Thyroid gland (tissue), 4 donors: ENCODE measurements around the gene PCCA.

Source experiments
- POLR2A ChIP-seq, 2 donors: fragments of 450-650 bp; IDR thresholded peaks; one replicate each; pipeline ENCODE4 v1.6.1; 2017; ENCODE audit warnings: antibody characterized with exemption in 2 of 2, mild to moderate bottlenecking in 2 of 2, moderate library complexity in 1 of 2
- TF ChIP-seq, protein P1 (sequence below), 6 experiments: fragments of 200-600 bp in 3 of 6; fragments of 450-650 bp in 3 of 6; sonication (generic) in 3 of 6; IDR thresholded peaks; one replicate each; pipeline ENCODE4 v1.5.1; 2016 to 2019; ENCODE audit warnings: antibody characterized with exemption in 6 of 6, mild to moderate bottlenecking in 2 of 6, inconsistent platforms in 1 of 6, moderate library complexity in 1 of 6

DNA sequence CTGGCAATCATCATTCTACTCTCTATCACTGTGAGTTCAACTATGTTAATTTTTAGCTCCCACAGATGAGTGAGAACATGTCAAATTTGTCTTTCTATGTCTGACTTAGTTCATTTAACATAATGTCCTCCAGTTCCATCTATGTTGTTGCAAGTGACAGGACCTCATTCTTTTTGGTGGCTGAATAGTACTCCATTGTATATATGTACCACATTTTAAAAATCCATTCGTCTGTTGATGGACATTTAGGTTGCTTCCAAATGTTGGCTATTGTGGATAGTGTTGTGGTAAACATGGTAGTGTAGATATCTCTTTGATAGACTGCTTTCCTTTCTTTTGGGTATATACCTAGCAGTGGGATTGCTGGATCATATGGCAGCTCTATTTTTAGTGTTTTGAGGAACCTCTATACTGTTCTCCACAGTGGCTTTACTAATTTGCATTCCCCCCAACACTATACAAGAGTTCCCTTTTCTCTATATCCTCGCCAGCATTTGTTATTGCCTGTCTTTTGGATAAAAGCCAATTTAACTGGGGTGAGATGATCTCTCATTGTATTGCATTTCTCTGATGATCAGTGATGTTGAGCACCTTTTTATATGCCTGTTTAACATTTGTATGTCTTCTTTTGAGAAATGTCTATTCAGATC is 124.1 kb downstream of the PCCA start:
- TF ChIP-seq, protein P1, sequence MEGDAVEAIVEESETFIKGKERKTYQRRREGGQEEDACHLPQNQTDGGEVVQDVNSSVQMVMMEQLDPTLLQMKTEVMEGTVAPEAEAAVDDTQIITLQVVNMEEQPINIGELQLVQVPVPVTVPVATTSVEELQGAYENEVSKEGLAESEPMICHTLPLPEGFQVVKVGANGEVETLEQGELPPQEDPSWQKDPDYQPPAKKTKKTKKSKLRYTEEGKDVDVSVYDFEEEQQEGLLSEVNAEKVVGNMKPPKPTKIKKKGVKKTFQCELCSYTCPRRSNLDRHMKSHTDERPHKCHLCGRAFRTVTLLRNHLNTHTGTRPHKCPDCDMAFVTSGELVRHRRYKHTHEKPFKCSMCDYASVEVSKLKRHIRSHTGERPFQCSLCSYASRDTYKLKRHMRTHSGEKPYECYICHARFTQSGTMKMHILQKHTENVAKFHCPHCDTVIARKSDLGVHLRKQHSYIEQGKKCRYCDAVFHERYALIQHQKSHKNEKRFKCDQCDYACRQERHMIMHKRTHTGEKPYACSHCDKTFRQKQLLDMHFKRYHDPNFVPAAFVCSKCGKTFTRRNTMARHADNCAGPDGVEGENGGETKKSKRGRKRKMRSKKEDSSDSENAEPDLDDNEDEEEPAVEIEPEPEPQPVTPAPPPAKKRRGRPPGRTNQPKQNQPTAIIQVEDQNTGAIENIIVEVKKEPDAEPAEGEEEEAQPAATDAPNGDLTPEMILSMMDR (IDR thresholded peaks at IDR 0.05): no peak
- no peak for TF ChIP-seq POLR2A (IDR thresholded peaks at IDR 0.05)
